Neural progenitor cell (in vitro differentiated cells): Measurements from ENCODE around the gene CHRNA10. TPM values are rescaled to one million over a fixed set of nuclear protein-coding genes. Genes with fewer than 3 reads are reported as not detected.

ENCODE experiments used
- DNase-seq: peaks from one replicate; pipeline ENCODE4 v3.0.0-alpha.2; 2016; ENCODE audit warnings: low spot score
- H2AFZ ChIP-seq: fragments of 200-600 bp; sonication (generic); replicated peaks from 2 replicates; pipeline ENCODE4 v1.6.1; 2016; ENCODE audit warnings: antibody characterized with exemption
- H3F3A ChIP-seq: fragments of 200-600 bp; sonication (generic); 2 replicates; pipeline ENCODE4 v1.6.1; 2016; ENCODE audit warnings: antibody characterized with exemption, low read depth
- H3K27ac ChIP-seq: fragments of 200-600 bp; sonication (generic); 2 replicates; pipeline ENCODE4 v1.5.1; 2016; ENCODE audit warnings: mild to moderate bottlenecking
- H3K27me3 ChIP-seq: fragments of 200-600 bp; sonication (generic); 2 replicates; pipeline ENCODE4 v1.6.1; 2016; ENCODE audit warnings: mild to moderate bottlenecking, moderate library complexity
- H3K36me3 ChIP-seq: fragments of 200-600 bp; sonication (generic); 2 replicates; pipeline ENCODE4 v1.5.1; 2016
- H3K4me1 ChIP-seq: fragments of 200-600 bp; sonication (generic); 2 replicates; pipeline ENCODE4 v1.6.1; 2016; ENCODE audit warnings: mixed run types
- H3K4me2 ChIP-seq: fragments of 200-600 bp; sonication (generic); 2 replicates; pipeline ENCODE4 v1.6.1; 2016
- H3K4me3 ChIP-seq: fragments of 200-600 bp; sonication (generic); 2 replicates; pipeline ENCODE4 v1.5.1; 2016
- H3K79me2 ChIP-seq: fragments of 200-600 bp; sonication (generic); 2 replicates; pipeline ENCODE4 v1.6.1; 2016; ENCODE audit warnings: low read depth
- H3K9ac ChIP-seq: fragments of 200-600 bp; sonication (generic); 2 replicates; pipeline ENCODE4 v1.6.1; 2016
- H3K9me3 ChIP-seq: fragments of 200-600 bp; sonication (generic); 2 replicates; pipeline ENCODE4 v1.5.1; 2016; ENCODE audit warnings: low read depth
- H4K20me1 ChIP-seq: fragments of 200-600 bp; sonication (generic); 2 replicates; pipeline ENCODE4 v1.6.1; 2016; ENCODE audit warnings: low read depth
- H3K27ac Mint-ChIP-seq: 3 replicates; pipeline ENCODE4 v1.8.0; 2021; ENCODE audit warnings: mixed read lengths
- H3K27me3 Mint-ChIP-seq: 2 replicates; pipeline ENCODE4 v1.8.0; 2022; ENCODE audit warnings: low read depth, mild to moderate bottlenecking, inconsistent platforms, moderate library complexity, mixed read lengths; ENCODE audit not compliant: insufficient read depth
- H3K36me3 Mint-ChIP-seq: 3 replicates; pipeline ENCODE4 v1.8.0; 2021; ENCODE audit warnings: mixed read lengths
- H3K4me1 Mint-ChIP-seq: 3 replicates; pipeline ENCODE4 v1.8.0; 2021; ENCODE audit warnings: mixed read lengths
- H3K4me3 Mint-ChIP-seq: 3 replicates; pipeline ENCODE4 v1.8.0; 2021; ENCODE audit warnings: mild to moderate bottlenecking, moderate library complexity, mixed read lengths
- H3K9me3 Mint-ChIP-seq: 3 replicates; pipeline ENCODE4 v1.8.0; 2020; ENCODE audit warnings: mixed read lengths
- CTCF ChIP-seq: fragments of 200-600 bp; sonication (generic); IDR thresholded peaks from 2 replicates; pipeline ENCODE4 v1.5.1; 2017; ENCODE audit warnings: antibody characterized with exemption, mild to moderate bottlenecking
- EZH2 ChIP-seq: fragments of 200-600 bp; sonication (generic); IDR thresholded peaks from 2 replicates; pipeline ENCODE4 v1.6.1; 2017; ENCODE audit warnings: antibody characterized with exemption, mild to moderate bottlenecking, moderate library complexity
- EZH2phosphoT487 ChIP-seq: fragments of 200-600 bp; sonication (generic); IDR thresholded peaks from 2 replicates; pipeline ENCODE4 v1.6.1; 2017; ENCODE audit warnings: antibody characterized with exemption
- total RNA-seq: library from RNA; depleted of rRNA; stranded (reverse); fragments of >200 nt; gene quantifications from 2 replicates; pipeline ENCODE4 v1.2.3, GENCODE V29; 2015; ENCODE audit warnings: low replicate concordance

Gene CHRNA10
- total RNA-seq, 1 donor from 2014 or later = 0.21 TPM

DNA sequence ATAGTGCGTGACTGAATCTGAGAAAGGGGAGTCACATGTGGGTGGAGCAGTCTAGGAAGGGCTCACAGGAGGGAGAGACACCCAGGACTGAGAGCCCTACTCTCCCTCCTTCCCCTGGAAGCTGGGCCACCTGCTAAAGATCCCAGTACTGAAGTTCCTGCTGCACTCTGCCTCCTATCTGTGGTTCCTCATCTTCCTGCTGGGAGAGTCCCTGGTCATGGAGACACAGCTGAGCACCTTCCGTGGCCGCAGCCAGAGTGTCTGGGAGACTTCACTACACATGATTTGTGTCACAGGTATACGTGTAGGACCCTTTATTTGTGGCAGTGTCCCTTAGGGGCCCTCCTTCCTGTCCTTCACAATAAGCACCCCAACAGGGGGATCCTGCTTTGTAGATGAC lies 48.7 kb downstream of the CHRNA10 start:
- Histone ChIP-seq H3K79me2 (no peaks in the 10 kb centered on the region), H3K27ac (no peak overlapping the region), H4K20me1 (no peaks in the 10 kb centered on the region), H3F3A (no peaks in the 10 kb centered on the region), H3K4me1 (no peaks in the 10 kb centered on the region), H3K9ac (no peak overlapping the region), H3K4me3 (no peak overlapping the region), H2AFZ (no peak overlapping the region), H3K36me3 (no peaks in the 10 kb centered on the region), H3K27me3 (no peaks in the 10 kb centered on the region), H3K4me2 (no peak overlapping the region), H3K9me3 (no peaks in the 10 kb centered on the region)
- DNase-seq = no peak
- Mint-ChIP-seq H3K4me3 (no peak overlapping the region), H3K27ac (no peak overlapping the region), H3K4me1 (no peaks in the 10 kb centered on the region), H3K9me3 (no peaks in the 10 kb centered on the region), H3K27me3 (peaks cover 4% of the 10 kb centered on the region), H3K36me3 (no peaks in the 10 kb centered on the region)
- TF ChIP-seq EZH2phosphoT487 = no peak
- TF ChIP-seq EZH2 = no peak
- TF ChIP-seq CTCF = no peak

- H3K4me2 ChIP-seq = no peak overlapping the region
- no peak for DNase-seq
- no peak overlapping the region for H2AFZ ChIP-seq
- H3K4me3 Mint-ChIP-seq = no peak overlapping the region
- H3F3A ChIP-seq = no peaks in the 10 kb centered on the region
- no peaks in the 10 kb centered on the region for H3K79me2 ChIP-seq
- no peaks in the 10 kb centered on the region for H4K20me1 ChIP-seq
- H3K9me3 Mint-ChIP-seq = no peaks in the 10 kb centered on the region
- H3K27me3 ChIP-seq = no peaks in the 10 kb centered on the region
- H3K27me3 Mint-ChIP-seq = peaks cover 6% of the 10 kb centered on the region
- no peak overlapping the region for H3K27ac ChIP-seq
- no peak for TF ChIP-seq EZH2
- H3K9ac ChIP-seq = no peak overlapping the region
- no peaks in the 10 kb centered on the region for H3K36me3 Mint-ChIP-seq
- no peaks in the 10 kb centered on the region for H3K4me1 Mint-ChIP-seq
- H3K36me3 ChIP-seq = no peaks in the 10 kb centered on the region
- no peaks in the 10 kb centered on the region for H3K4me1 ChIP-seq
- no peak overlapping the region for H3K4me3 ChIP-seq
- H3K27ac Mint-ChIP-seq = no peak overlapping the region
- no peaks in the 10 kb centered on the region for H3K9me3 ChIP-seq
Measured at GRCh38 chr11:3617990-3618389, 53.2 kb downstream of the CHRNA10 start.

DNA sequence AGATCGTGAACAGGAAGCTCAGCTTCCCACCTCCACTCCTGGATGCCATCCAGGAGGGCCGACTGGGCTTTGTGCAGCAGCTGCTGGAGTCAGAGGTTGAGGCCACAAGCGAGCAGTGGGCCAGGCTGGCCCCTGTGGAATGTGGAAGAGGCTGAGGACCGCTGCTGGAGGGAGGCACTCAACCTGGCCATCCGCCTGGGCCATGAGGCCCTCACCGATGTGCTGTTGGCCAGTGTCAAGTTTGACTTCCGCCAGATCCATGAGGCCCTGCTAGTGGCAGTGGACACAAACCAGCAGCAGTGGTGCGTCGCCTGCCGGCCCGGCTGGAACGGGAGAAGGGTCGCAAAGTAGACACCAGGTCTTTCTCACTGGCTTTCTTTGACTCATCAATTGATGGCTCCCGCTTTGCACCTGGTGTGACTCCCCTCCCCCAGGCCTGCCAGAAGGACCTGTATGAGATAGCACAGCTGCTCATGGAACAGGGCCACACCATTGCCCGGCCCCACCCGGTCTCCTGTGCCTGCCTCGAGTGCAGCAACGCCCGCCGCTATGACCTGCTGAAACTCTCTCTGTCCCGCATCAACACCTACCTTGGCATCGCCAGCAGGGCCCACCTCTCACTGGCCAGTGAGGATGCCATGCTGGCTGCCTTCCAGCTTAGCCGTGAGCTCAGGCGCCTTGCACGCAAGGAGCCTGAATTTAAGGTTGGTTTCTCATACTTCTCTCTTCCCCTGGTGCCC lies 54.3 kb downstream of the CHRNA10 start:
- H3K9ac ChIP-seq = no peak overlapping the region
- no peak overlapping the region for H3K4me3 ChIP-seq
- no peaks in the 10 kb centered on the region for H3K79me2 ChIP-seq
- H2AFZ ChIP-seq = peak overlapping the region; percentile 24
- no peak overlapping the region for H3K4me3 Mint-ChIP-seq
- no peaks in the 10 kb centered on the region for H3K4me1 ChIP-seq
- TF ChIP-seq CTCF = no peak
- TF ChIP-seq EZH2phosphoT487 = no peak
- no peak for TF ChIP-seq EZH2
- DNase-seq = no peak
- H3K36me3 ChIP-seq = no peaks in the 10 kb centered on the region
- no peak overlapping the region for H3K27ac ChIP-seq
- peaks cover 2% of the 10 kb centered on the region for H3K27me3 Mint-ChIP-seq
- no peaks in the 10 kb centered on the region for H3K4me1 Mint-ChIP-seq
- H3K36me3 Mint-ChIP-seq = no peaks in the 10 kb centered on the region
- H4K20me1 ChIP-seq = no peaks in the 10 kb centered on the region
- H3K9me3 Mint-ChIP-seq = no peaks in the 10 kb centered on the region
- no peaks in the 10 kb centered on the region for H3K27me3 ChIP-seq
- peaks cover 3% of the 10 kb centered on the region for H3K9me3 ChIP-seq
- H3K27ac Mint-ChIP-seq = peak overlapping the region; percentile 25
- H3F3A ChIP-seq = no peaks in the 10 kb centered on the region
- H3K4me2 ChIP-seq = no peak overlapping the region

DNA sequence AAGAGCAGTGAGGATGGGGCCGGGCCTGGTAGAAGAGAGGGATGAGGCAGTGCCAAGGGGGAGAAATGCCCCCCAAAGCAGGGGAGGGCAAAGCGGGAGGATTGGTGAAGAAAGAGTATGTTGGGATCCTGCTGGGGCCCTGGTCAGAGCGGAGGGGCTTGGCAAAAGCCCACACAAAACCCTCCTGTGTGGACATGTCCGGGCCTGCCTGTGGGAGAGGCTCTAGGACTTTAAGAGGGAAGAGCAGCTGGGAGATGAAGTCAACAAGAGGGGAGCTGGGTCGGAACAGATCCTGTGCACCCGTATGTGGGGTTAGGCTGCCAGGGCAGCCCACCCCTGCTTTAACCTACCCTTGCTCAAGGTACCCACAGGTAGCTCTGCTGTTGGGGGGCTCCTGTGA lies 55.2 kb downstream of the CHRNA10 start:
- Histone ChIP-seq H3K27me3 (no peaks in the 10 kb centered on the region), H3K27ac (no peak overlapping the region), H2AFZ (peak overlapping the region; percentile 24), H3K9ac (no peak overlapping the region), H3K4me3 (no peak overlapping the region), H3K36me3 (no peaks in the 10 kb centered on the region), H3K79me2 (no peaks in the 10 kb centered on the region), H3K4me1 (no peaks in the 10 kb centered on the region), H3K4me2 (no peak overlapping the region), H4K20me1 (no peaks in the 10 kb centered on the region), H3F3A (no peaks in the 10 kb centered on the region), H3K9me3 (peaks cover 3% of the 10 kb centered on the region)
- H3K4me3 Mint-ChIP-seq = no peak overlapping the region
- no peak overlapping the region for H3K27ac Mint-ChIP-seq
- H3K36me3 Mint-ChIP-seq = no peaks in the 10 kb centered on the region
- TF ChIP-seq CTCF (no peak), EZH2 (no peak), EZH2phosphoT487 (no peak)
- DNase-seq = no peak
- no peaks in the 10 kb centered on the region for H3K9me3 Mint-ChIP-seq
- no peaks in the 10 kb centered on the region for H3K4me1 Mint-ChIP-seq
- peaks cover 2% of the 10 kb centered on the region for H3K27me3 Mint-ChIP-seq
